GM12878 (cell line): ENCODE results near the gene SYTL4. TPM values are rescaled to one million over a fixed set of nuclear protein-coding genes. Genes with fewer than 3 reads are reported as not detected.

Source experiments
- ATAC-seq: fragments of 200-7000 bp; cut with Tn5 transposase; 3 replicates; pipeline ENCODE4 v1.9.1; 2020; ENCODE audit warnings: mild to moderate bottlenecking, moderate library complexity
- BruUV-seq: library from RNA; stranded (reverse); fragments of 400-500 nt; replicated peaks from 2 replicates; lab custom pipeline; 2021; lab: Mats Ljungman, UMichigan
- CTCF ChIA-PET: fragments of 300-600 bp; sonication (Branson Sonifier 250); formaldehyde crosslinking; extraction: SDS; loops from one replicate; lab custom pipeline; 2021; ENCODE audit warnings: inconsistent platforms; lab: Yijun Ruan, JAX
- POLR2A ChIA-PET: fragments of 350-600 bp; formaldehyde crosslinking; extraction: SDS; loops from one replicate; lab custom pipeline; 2021; ENCODE audit warnings: inconsistent platforms; lab: Charles Lee
- RAD21 ChIA-PET: fragments of 300-600 bp; sonication (Branson Sonifier 250); formaldehyde crosslinking; loops from one replicate; lab custom pipeline; 2023; ENCODE audit warnings: antibody characterized with exemption; ENCODE audit not compliant: unreplicated experiment; lab: Charles Lee
- SMC1A ChIA-PET: fragments of 300-600 bp; sonication (Branson Sonifier 250); formaldehyde crosslinking; loops from one replicate; lab custom pipeline; 2023; ENCODE audit not compliant: unreplicated experiment, uncharacterized antibody; lab: Charles Lee
- DNase-seq: peaks from one replicate; pipeline ENCODE4 v3.0.0-alpha.2; 2011; ENCODE audit warnings: low read depth, low spot score
- FAIRE-seq: peaks from 3 replicates; lab custom pipeline; 2011; peaks lifted over from hg19 to GRCh38; lab: Jason Lieb, UNC
- H2AFZ ChIP-seq: 2 replicates; pipeline ENCODE4 v1.6.0; 2011; ENCODE audit warnings: low read depth, low read length, control low read depth; ENCODE audit not compliant: control insufficient read depth
- H3K27ac ChIP-seq: 2 replicates; pipeline ENCODE4 v1.5.1; 2011; ENCODE audit warnings: control low read depth; ENCODE audit not compliant: control insufficient read depth, insufficient read depth
- H3K27me3 ChIP-seq, 2 experiments: replicated peaks in 1 of 2; 2 replicates each; pipeline versions ENCODE4 v1.6.0 to v1.6.1; 2011; ENCODE audit warnings: low read length in 1 of 2; ENCODE audit not compliant: control insufficient read depth in 2 of 2, insufficient read depth in 2 of 2
- H3K36me3 ChIP-seq, 2 experiments: 2 replicates each; pipeline ENCODE4 v1.5.1; 2011; ENCODE audit warnings: low read length in 1 of 2; ENCODE audit not compliant: control insufficient read depth in 2 of 2, insufficient read depth in 2 of 2
- H3K4me1 ChIP-seq: 2 replicates; pipeline ENCODE4 v1.6.1; 2011; ENCODE audit warnings: mild to moderate bottlenecking, low read length, moderate library complexity, mixed read lengths; ENCODE audit not compliant: control insufficient read depth, insufficient read depth
- H3K4me2 ChIP-seq: 2 replicates; pipeline ENCODE4 v1.6.0; 2011; ENCODE audit warnings: control low read depth; ENCODE audit not compliant: control insufficient read depth, insufficient read depth
- H3K4me3 ChIP-seq: fragments of 200-600 bp; sonication (generic); 2 replicates; pipeline ENCODE4 v1.5.1; 2016
- H3K79me2 ChIP-seq: 2 replicates; pipeline ENCODE4 v1.6.0; 2011; ENCODE audit warnings: low read length; ENCODE audit not compliant: control insufficient read depth, insufficient read depth
- H3K9ac ChIP-seq: 2 replicates; pipeline ENCODE4 v1.8.0; 2011; ENCODE audit warnings: low read length, control low read depth, mixed read lengths; ENCODE audit not compliant: control insufficient read depth, insufficient read depth
- H3K9me3 ChIP-seq: replicated peaks from 3 replicates; pipeline ENCODE4 v1.5.1; 2011; ENCODE audit warnings: mild to moderate bottlenecking, low read length; ENCODE audit not compliant: control insufficient read depth, insufficient read depth
- H4K20me1 ChIP-seq: 2 replicates; pipeline ENCODE4 v1.6.0; 2011; ENCODE audit not compliant: control insufficient read depth, insufficient read depth
- DPF2 ChIP-seq: fragments of 450-650 bp; IDR thresholded peaks from 2 replicates; pipeline ENCODE4 v1.6.1; 2017; ENCODE audit warnings: mild to moderate bottlenecking
- WGBS: methylation state at CpG from one replicate; pipeline ENCODE4 v1.1.6; 2016; ENCODE audit warnings: low lambda C conversion rate; ENCODE audit not compliant: insufficient replicate concordance, insufficient coverage; ENCODE audit errors: missing lambda C conversion rate; 5-methylcytosine and 5-hydroxymethylcytosine counted together
- in situ Hi-C: fragments of 300-500 bp; cut with MboI; formaldehyde crosslinking; loops from 9 replicates; pipeline ENCODE4 v1.14.3; 2018; ENCODE audit warnings: mixed read lengths
- intact Hi-C: fragments of 100-400 bp; cut with micrococcal nuclease; formaldehyde crosslinking; loops from one replicate; pipeline ENCODE4 v1.14.2; 2022; ENCODE audit not compliant: unreplicated experiment
- polyA plus RNA-seq, 11 experiments: library from polyadenylated mRNA; depleted of rRNA in 4 of 11; unstranded in 6 of 11; stranded (reverse) in 5 of 11; fragments of >200 nt; fragmentation: Nextera tagmentation in 4 of 11; fragmentation: Illumina TruSeq in 1 of 11; extraction: Ambion mirVana in 4 of 11; extraction: Trizol in 1 of 11; gene quantifications; 1 replicate in 1 of 11; 2 replicates in 10 of 11; pipeline versions ENCODE4 v1.2.1 to v1.2.3, GENCODE V29; 2011 to 2016; ENCODE audit warnings: inconsistent platforms in 2 of 11, missing spikeins in 2 of 11, low read depth in 1 of 11
- total RNA-seq, 4 experiments: library from RNA; depleted of rRNA in 3 of 4; stranded (reverse); fragments of >200 nt in 3 of 4; fragmentation: Illumina TruSeq in 1 of 4; extraction: Trizol in 1 of 4; gene quantifications; 2 replicates each; pipeline versions ENCODE4 v1.2.1 to v1.2.3, GENCODE V29; 2013 to 2021
- TF ChIP-seq, protein P1 (sequence below): fragments of 450-650 bp; IDR thresholded peaks from 2 replicates; pipeline ENCODE4 v1.6.1; 2017; ENCODE audit warnings: mild to moderate bottlenecking, moderate library complexity

The SYTL4 gene
- total and polyA plus RNA-seq, 10 of the 15 experiments (the other 5 are each of a cell fraction or from before 2014, with no cell fraction given), result 0.07 to 0.74 (median 0.19) TPM; not detected in 2

DNA sequence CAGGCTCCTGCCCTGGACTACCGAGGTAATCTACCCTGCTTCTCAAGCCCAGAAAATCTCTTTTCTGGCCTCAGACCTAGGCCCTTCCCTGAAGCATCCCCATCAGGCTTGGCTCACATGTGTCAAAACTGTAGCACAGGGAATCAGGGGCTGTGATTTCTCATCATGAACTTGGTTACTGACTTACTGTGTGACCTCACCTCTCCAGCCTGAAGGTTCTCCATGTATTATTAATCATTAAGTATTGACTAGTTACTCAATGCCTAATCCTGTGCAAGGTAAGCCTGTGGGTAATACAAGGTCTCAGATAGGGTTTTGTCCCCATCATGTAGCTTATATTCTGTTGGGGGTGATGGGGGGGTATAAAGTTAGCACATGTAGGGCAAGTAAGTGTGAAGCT, 81.1 kb downstream of the SYTL4 start:
- no peaks in the 10 kb centered on the region for H3K79me2 ChIP-seq
- RAD21 ChIA-PET, result no interaction called here
- SMC1A ChIA-PET, result no interaction called here
- DNase-seq, result no peak
- intact Hi-C loops (no loop called here), in situ Hi-C loops (no loop called here)
- no peak for ATAC-seq
- no peaks in the 10 kb centered on the region for H3K9me3 ChIP-seq
- TF ChIP-seq, protein P1, sequence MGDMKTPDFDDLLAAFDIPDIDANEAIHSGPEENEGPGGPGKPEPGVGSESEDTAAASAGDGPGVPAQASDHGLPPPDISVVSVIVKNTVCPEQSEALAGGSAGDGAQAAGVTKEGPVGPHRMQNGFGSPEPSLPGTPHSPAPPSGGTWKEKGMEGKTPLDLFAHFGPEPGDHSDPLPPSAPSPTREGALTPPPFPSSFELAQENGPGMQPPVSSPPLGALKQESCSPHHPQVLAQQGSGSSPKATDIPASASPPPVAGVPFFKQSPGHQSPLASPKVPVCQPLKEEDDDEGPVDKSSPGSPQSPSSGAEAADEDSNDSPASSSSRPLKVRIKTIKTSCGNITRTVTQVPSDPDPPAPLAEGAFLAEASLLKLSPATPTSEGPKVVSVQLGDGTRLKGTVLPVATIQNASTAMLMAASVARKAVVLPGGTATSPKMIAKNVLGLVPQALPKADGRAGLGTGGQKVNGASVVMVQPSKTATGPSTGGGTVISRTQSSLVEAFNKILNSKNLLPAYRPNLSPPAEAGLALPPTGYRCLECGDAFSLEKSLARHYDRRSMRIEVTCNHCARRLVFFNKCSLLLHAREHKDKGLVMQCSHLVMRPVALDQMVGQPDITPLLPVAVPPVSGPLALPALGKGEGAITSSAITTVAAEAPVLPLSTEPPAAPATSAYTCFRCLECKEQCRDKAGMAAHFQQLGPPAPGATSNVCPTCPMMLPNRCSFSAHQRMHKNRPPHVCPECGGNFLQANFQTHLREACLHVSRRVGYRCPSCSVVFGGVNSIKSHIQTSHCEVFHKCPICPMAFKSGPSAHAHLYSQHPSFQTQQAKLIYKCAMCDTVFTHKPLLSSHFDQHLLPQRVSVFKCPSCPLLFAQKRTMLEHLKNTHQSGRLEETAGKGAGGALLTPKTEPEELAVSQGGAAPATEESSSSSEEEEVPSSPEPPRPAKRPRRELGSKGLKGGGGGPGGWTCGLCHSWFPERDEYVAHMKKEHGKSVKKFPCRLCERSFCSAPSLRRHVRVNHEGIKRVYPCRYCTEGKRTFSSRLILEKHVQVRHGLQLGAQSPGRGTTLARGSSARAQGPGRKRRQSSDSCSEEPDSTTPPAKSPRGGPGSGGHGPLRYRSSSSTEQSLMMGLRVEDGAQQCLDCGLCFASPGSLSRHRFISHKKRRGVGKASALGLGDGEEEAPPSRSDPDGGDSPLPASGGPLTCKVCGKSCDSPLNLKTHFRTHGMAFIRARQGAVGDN, result no peak
- no peak for TF ChIP-seq DPF2
- no peak overlapping the region for H3K9ac ChIP-seq
- no TSS peak for BruUV-seq
- no peak overlapping the region for H3K4me3 ChIP-seq
- H3K36me3 ChIP-seq, result no peaks in the 10 kb centered on the region
- H4K20me1 ChIP-seq, result no peaks in the 10 kb centered on the region
- no peaks in the 10 kb centered on the region; a peak in 2 of 4 replicates for H3K27me3 ChIP-seq
- no peaks in the 10 kb centered on the region for H3K4me1 ChIP-seq
- no peak for FAIRE-seq
- H3K4me2 ChIP-seq, result no peak overlapping the region
- no peak overlapping the region for H2AFZ ChIP-seq
- POLR2A ChIA-PET, result interaction anchor here (0.6 kb wide), 1 partner anchor 1254 kb away, joined by 4 read pairs; no protein-coding TSS in a partner anchor
- WGBS, result 0% methylated on average over 1 of the region's 1 CpG
- H3K27ac ChIP-seq, result no peak overlapping the region
- CTCF ChIA-PET, result interaction anchor here (0.7 kb wide), 1 partner anchor 1173 kb away, joined by 3 read pairs; no protein-coding TSS in a partner anchor
